WTC11 (cell line): ENCODE data around the gene CTDSPL. TPM values are rescaled to one million over a fixed set of nuclear protein-coding genes. Genes with fewer than 3 reads are reported as not detected.

Experiments
- ATAC-seq: fragments of 200-7000 bp; cut with Tn5 transposase; 2 replicates; pipeline ENCODE4 v1.10.0; 2021; ENCODE audit warnings: mild to moderate bottlenecking, moderate library complexity
- CTCF ChIA-PET: fragments of 300-600 bp; sonication (Branson Sonifier 250); formaldehyde crosslinking; loops from one replicate; lab custom pipeline; 2021; ENCODE audit warnings: antibody characterized with exemption; lab: Charles Lee
- POLR2A ChIA-PET: fragments of 350-600 bp; sonication (Branson Sonifier 250); formaldehyde crosslinking; loops from one replicate; lab custom pipeline; 2021; ENCODE audit warnings: antibody characterized with exemption; lab: Charles Lee
- DNase-seq: peaks from one replicate; pipeline ENCODE4 v3.0.0; 2021; ENCODE audit warnings: low spot score
- H3K27ac Mint-ChIP-seq: 2 replicates; pipeline ENCODE4 v1.8.0; 2021; ENCODE audit warnings: mixed read lengths
- H3K27me3 Mint-ChIP-seq: 2 replicates; pipeline ENCODE4 v1.8.0; 2021; ENCODE audit warnings: low read depth, mild to moderate bottlenecking, moderate library complexity, mixed read lengths
- H3K36me3 Mint-ChIP-seq: 2 replicates; pipeline ENCODE4 v1.8.0; 2021; ENCODE audit warnings: mixed read lengths
- H3K4me1 Mint-ChIP-seq: 2 replicates; pipeline ENCODE4 v1.8.0; 2022; ENCODE audit warnings: mixed read lengths
- H3K4me3 Mint-ChIP-seq: 2 replicates; pipeline ENCODE4 v1.8.0; 2021; ENCODE audit warnings: mild to moderate bottlenecking, moderate library complexity, mixed read lengths
- H3K9me3 Mint-ChIP-seq: 2 replicates; pipeline ENCODE4 v1.8.0; 2021; ENCODE audit warnings: mixed read lengths
- CREM ChIP-seq: sonication (generic); formaldehyde crosslinking; IDR thresholded peaks from 2 replicates; pipeline ENCODE4 v1.8.1; 2022; ENCODE audit warnings: mild to moderate bottlenecking, missing genetic modification reagents, moderate library complexity
- ESRRA ChIP-seq: sonication (generic); formaldehyde crosslinking; IDR thresholded peaks from 2 replicates; pipeline ENCODE4 v1.8.1; 2022; ENCODE audit warnings: mild to moderate bottlenecking, missing genetic modification reagents, borderline replicate concordance
- ETV6 ChIP-seq: sonication (generic); formaldehyde crosslinking; IDR thresholded peaks from 2 replicates; pipeline ENCODE4 v1.8.1; 2022; ENCODE audit warnings: mild to moderate bottlenecking, missing genetic modification reagents
- JAZF1 ChIP-seq: fragments of 250-450 bp; sonication (Bioruptor Pico); IDR thresholded peaks from 2 replicates; pipeline ENCODE4 v1.9.0; 2021; ENCODE audit warnings: moderate library complexity, mild to moderate bottlenecking, inconsistent platforms
- KAT7 ChIP-seq: sonication (generic); formaldehyde crosslinking; IDR thresholded peaks from 2 replicates; pipeline ENCODE4 v1.8.1; 2023; ENCODE audit warnings: missing genetic modification reagents, mild to moderate bottlenecking, borderline replicate concordance
- NFE2L1 ChIP-seq: sonication (generic); formaldehyde crosslinking; IDR thresholded peaks from 2 replicates; pipeline ENCODE4 v1.8.1; 2023; ENCODE audit warnings: missing genetic modification reagents
- NR1H2 ChIP-seq: sonication (generic); formaldehyde crosslinking; IDR thresholded peaks from 2 replicates; pipeline ENCODE4 v1.9.0; 2021; ENCODE audit warnings: mild to moderate bottlenecking, moderate library complexity, missing genetic modification reagents
- PREB ChIP-seq: sonication (generic); formaldehyde crosslinking; IDR thresholded peaks from 2 replicates; pipeline ENCODE4 v1.8.1; 2022; ENCODE audit warnings: mild to moderate bottlenecking, missing genetic modification reagents, moderate library complexity, borderline replicate concordance
- RELA ChIP-seq: sonication (generic); formaldehyde crosslinking; IDR thresholded peaks from 2 replicates; pipeline ENCODE4 v1.8.1; 2022; ENCODE audit warnings: missing genetic modification reagents, mild to moderate bottlenecking, borderline replicate concordance
- SMAD3 ChIP-seq: sonication (generic); formaldehyde crosslinking; IDR thresholded peaks from 2 replicates; pipeline ENCODE4 v1.8.0; 2022; ENCODE audit warnings: missing genetic modification reagents, mild to moderate bottlenecking, borderline replicate concordance
- SP1 ChIP-seq: sonication (generic); formaldehyde crosslinking; conservative IDR thresholded peaks from 2 replicates; pipeline ENCODE4 v1.8.1; 2022; ENCODE audit warnings: missing genetic modification reagents
- ZBTB21 ChIP-seq: sonication (generic); formaldehyde crosslinking; IDR thresholded peaks from 2 replicates; pipeline ENCODE4 v1.8.1; 2023; ENCODE audit warnings: mild to moderate bottlenecking, missing genetic modification reagents, borderline replicate concordance
- ZNF121 ChIP-seq: sonication (generic); formaldehyde crosslinking; IDR thresholded peaks from 2 replicates; pipeline ENCODE4 v1.8.0; 2023; ENCODE audit warnings: missing genetic modification reagents
- ZNF138 ChIP-seq: sonication (generic); formaldehyde crosslinking; conservative IDR thresholded peaks from 2 replicates; pipeline ENCODE4 v1.8.1; 2022; ENCODE audit warnings: mild to moderate bottlenecking, moderate library complexity, missing genetic modification reagents
- ZNF396 ChIP-seq: fragments of 250-450 bp; sonication (Bioruptor Pico); IDR thresholded peaks from 2 replicates; pipeline ENCODE4 v1.8.0; 2021; ENCODE audit warnings: mild to moderate bottlenecking, moderate library complexity, borderline replicate concordance
- ZNF671 ChIP-seq: fragments of 250-450 bp; sonication (Bioruptor Pico); IDR thresholded peaks from 2 replicates; pipeline ENCODE4 v1.8.0; 2021; ENCODE audit warnings: mild to moderate bottlenecking
- total RNA-seq: library from RNA; stranded (reverse); gene quantifications from 3 replicates; pipeline ENCODE4 v1.2.3, GENCODE V29; 2021
- TF ChIP-seq, protein P1 (sequence below): sonication (generic); formaldehyde crosslinking; IDR thresholded peaks from 2 replicates; pipeline ENCODE4 v1.8.0; 2023; ENCODE audit warnings: mild to moderate bottlenecking, missing genetic modification reagents
- TF ChIP-seq, protein P2 (sequence below): fragments of 200-600 bp; IDR thresholded peaks from 2 replicates; pipeline ENCODE4 v1.8.0; 2022; ENCODE audit warnings: antibody characterized with exemption
- TF ChIP-seq, protein P3 (sequence below): sonication (generic); formaldehyde crosslinking; conservative IDR thresholded peaks from 2 replicates; pipeline ENCODE4 v1.8.1; 2023; ENCODE audit warnings: mild to moderate bottlenecking, low read depth, missing genetic modification reagents, moderate library complexity

The CTDSPL gene
- total RNA-seq, 1 experiment from 2014 or later = 41.2 TPM

DNA sequence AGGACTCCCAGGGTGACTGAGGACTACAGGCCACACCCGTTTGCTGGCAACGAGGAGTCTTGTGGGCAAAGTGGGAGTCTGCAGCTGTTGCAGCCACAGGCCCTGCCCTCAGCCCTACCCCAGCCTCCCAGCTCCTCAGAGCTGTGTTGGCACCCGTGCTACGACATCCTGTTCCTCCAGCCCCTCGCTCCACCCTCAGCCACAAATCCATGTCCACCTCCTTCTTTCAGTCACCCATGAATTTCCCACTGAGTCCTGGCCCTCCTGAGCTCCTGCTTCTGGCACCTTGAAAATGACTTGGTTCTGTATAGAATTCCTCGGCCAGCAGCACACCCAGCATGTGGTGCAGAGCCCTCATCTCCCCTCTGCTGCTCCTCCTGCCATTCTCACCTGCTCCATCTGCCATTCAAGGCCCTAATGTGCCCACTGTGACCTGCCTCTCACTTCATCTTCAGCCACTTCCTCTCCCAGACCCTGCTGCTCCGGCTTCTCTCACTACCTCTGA, 108.0 kb downstream of the CTDSPL start:
- ChIA-PET CTCF (interaction anchor here (1.8 to 4.3 kb wide), 2 partner anchors 16 to 115 kb away, joined by 6 to 109 read pairs; no protein-coding TSS in a partner anchor), POLR2A (no interaction called here)
- Mint-ChIP-seq H3K9me3 (no peaks in the 10 kb centered on the region; the same call in 1 of the 2 replicates), H3K27me3 (peaks cover 2% of the 10 kb centered on the region; the same call in 1 of the 2 replicates), H3K36me3 (peaks cover 5% of the 10 kb centered on the region), H3K4me1 (peaks cover 26% of the 10 kb centered on the region), H3K4me3 (no peak overlapping the region), H3K27ac (no peak overlapping the region)
- DNase-seq (no peak), ATAC-seq (no peak)
- TF ChIP-seq SMAD3 (CRISPR knock-in tag) (no peak), JAZF1 (CRISPR knock-in tag) (no peak), RELA (CRISPR knock-in tag) (no peak), NR1H2 (CRISPR knock-in tag) (no peak), ZNF396 (CRISPR knock-in tag) (no peak), KAT7 (CRISPR knock-in tag) (no peak), PREB (CRISPR knock-in tag) (no peak), ESRRA (no peak), NFE2L1 (CRISPR knock-in tag) (no peak), ETV6 (no peak), ZNF121 (CRISPR knock-in tag) (no peak), SP1 (CRISPR knock-in tag) (no peak), ZNF138 (CRISPR knock-in tag) (no peak), ZNF671 (CRISPR knock-in tag) (no peak), ZBTB21 (no peak), CREM (CRISPR knock-in tag) (no peak)
- TF ChIP-seq, protein P1, sequence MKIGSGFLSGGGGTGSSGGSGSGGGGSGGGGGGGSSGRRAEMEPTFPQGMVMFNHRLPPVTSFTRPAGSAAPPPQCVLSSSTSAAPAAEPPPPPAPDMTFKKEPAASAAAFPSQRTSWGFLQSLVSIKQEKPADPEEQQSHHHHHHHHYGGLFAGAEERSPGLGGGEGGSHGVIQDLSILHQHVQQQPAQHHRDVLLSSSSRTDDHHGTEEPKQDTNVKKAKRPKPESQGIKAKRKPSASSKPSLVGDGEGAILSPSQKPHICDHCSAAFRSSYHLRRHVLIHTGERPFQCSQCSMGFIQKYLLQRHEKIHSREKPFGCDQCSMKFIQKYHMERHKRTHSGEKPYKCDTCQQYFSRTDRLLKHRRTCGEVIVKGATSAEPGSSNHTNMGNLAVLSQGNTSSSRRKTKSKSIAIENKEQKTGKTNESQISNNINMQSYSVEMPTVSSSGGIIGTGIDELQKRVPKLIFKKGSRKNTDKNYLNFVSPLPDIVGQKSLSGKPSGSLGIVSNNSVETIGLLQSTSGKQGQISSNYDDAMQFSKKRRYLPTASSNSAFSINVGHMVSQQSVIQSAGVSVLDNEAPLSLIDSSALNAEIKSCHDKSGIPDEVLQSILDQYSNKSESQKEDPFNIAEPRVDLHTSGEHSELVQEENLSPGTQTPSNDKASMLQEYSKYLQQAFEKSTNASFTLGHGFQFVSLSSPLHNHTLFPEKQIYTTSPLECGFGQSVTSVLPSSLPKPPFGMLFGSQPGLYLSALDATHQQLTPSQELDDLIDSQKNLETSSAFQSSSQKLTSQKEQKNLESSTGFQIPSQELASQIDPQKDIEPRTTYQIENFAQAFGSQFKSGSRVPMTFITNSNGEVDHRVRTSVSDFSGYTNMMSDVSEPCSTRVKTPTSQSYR (CRISPR knock-in tag) = no peak
- TF ChIP-seq, protein P2, sequence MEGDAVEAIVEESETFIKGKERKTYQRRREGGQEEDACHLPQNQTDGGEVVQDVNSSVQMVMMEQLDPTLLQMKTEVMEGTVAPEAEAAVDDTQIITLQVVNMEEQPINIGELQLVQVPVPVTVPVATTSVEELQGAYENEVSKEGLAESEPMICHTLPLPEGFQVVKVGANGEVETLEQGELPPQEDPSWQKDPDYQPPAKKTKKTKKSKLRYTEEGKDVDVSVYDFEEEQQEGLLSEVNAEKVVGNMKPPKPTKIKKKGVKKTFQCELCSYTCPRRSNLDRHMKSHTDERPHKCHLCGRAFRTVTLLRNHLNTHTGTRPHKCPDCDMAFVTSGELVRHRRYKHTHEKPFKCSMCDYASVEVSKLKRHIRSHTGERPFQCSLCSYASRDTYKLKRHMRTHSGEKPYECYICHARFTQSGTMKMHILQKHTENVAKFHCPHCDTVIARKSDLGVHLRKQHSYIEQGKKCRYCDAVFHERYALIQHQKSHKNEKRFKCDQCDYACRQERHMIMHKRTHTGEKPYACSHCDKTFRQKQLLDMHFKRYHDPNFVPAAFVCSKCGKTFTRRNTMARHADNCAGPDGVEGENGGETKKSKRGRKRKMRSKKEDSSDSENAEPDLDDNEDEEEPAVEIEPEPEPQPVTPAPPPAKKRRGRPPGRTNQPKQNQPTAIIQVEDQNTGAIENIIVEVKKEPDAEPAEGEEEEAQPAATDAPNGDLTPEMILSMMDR = no peak
- TF ChIP-seq, protein P3, sequence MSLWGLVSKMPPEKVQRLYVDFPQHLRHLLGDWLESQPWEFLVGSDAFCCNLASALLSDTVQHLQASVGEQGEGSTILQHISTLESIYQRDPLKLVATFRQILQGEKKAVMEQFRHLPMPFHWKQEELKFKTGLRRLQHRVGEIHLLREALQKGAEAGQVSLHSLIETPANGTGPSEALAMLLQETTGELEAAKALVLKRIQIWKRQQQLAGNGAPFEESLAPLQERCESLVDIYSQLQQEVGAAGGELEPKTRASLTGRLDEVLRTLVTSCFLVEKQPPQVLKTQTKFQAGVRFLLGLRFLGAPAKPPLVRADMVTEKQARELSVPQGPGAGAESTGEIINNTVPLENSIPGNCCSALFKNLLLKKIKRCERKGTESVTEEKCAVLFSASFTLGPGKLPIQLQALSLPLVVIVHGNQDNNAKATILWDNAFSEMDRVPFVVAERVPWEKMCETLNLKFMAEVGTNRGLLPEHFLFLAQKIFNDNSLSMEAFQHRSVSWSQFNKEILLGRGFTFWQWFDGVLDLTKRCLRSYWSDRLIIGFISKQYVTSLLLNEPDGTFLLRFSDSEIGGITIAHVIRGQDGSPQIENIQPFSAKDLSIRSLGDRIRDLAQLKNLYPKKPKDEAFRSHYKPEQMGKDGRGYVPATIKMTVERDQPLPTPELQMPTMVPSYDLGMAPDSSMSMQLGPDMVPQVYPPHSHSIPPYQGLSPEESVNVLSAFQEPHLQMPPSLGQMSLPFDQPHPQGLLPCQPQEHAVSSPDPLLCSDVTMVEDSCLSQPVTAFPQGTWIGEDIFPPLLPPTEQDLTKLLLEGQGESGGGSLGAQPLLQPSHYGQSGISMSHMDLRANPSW (CRISPR knock-in tag) = no peak
